ENCODE data around the gene GMDS. TPM values are rescaled to one million over a fixed set of nuclear protein-coding genes. Genes with fewer than 3 reads are reported as not detected.

GMDS gene
- total and polyA plus RNA-seq, 2 experiments from 2014 or later = 6.3 to 17.7 TPM

DNA sequence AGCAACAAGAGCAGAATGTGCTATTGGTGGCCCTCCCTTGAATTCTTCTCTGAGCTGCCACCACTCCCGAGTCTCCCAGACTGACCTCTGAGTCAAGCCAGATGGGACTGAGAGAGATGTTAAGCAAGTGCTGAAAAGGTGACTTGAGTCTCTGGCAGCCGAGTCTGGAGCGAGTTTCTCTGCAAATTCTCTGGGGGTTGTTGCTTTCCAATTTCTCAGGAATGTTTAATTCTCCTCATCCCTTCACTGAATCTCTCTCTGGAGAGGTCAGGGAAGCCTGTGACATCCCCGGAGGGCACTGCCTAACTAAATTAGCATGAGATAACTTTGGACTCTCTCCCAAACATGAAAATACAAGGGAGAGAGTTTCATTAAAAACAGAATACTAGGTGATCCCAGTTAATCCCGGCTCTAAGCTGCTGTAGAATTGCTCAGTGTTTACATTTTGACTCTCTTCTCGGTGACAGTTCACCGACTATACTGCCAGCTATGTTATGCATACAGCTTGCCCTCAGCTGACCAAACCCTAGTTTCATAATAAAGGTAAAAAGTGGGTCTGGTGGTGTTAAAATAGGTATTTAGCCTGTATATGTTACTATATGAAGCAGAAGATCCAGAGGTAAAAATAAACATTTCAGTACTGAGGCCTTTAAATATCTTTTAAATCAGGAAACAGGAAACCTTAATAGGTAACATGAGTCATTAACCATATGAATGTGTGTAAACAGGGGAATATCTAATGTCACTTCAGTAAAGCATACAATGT lies 477.7 kb downstream of the GMDS start:
- H3K4me1 ChIP-seq (ENCODE audit: low read depth) = peaks cover 13% of the 10 kb centered on the region
- TF ChIP-seq, protein P1, sequence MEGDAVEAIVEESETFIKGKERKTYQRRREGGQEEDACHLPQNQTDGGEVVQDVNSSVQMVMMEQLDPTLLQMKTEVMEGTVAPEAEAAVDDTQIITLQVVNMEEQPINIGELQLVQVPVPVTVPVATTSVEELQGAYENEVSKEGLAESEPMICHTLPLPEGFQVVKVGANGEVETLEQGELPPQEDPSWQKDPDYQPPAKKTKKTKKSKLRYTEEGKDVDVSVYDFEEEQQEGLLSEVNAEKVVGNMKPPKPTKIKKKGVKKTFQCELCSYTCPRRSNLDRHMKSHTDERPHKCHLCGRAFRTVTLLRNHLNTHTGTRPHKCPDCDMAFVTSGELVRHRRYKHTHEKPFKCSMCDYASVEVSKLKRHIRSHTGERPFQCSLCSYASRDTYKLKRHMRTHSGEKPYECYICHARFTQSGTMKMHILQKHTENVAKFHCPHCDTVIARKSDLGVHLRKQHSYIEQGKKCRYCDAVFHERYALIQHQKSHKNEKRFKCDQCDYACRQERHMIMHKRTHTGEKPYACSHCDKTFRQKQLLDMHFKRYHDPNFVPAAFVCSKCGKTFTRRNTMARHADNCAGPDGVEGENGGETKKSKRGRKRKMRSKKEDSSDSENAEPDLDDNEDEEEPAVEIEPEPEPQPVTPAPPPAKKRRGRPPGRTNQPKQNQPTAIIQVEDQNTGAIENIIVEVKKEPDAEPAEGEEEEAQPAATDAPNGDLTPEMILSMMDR (IDR thresholded peaks at IDR 0.05; ENCODE audit: low read depth, low read length) = no peak
- no peak overlapping the region for H3K4me3 ChIP-seq
- H3K27ac ChIP-seq = peak overlapping the region; percentile 42
- peaks cover 12% of the 10 kb centered on the region for H3K27me3 ChIP-seq
- no peaks in the 10 kb centered on the region for H3K36me3 ChIP-seq
- no peaks in the 10 kb centered on the region for H3K9me3 ChIP-seq (ENCODE audit: low read depth)
- DNase-seq (ENCODE audit: low read depth in 1 of 2, low spot score in 1 of 2) = peak; percentile 71 to 91

DNA sequence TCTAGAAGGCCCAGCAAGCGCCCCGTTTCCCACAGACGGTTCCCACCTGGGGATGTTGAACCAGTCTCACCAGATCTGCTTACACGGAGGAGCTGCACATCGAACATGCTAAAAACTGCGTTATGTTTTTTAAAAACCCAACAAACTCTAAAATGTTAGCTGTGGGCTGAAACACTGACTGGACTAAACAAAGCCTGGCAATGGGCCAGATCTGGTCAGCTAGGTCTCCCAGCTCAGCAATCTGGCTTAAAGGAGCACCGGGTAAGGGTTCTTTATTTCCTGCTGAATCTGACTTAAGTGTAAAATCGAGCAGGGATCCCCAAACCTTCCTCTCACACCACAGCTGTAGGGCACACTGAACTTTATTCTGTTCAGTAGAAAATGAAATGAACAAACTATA lies 478.8 kb downstream of the GMDS start:
- DNase-seq (ENCODE audit: low read depth in 1 of 2, low spot score in 1 of 2) = peak; percentile 59 to 65
- H3K27ac ChIP-seq = no peak overlapping the region
- no peaks in the 10 kb centered on the region for H3K36me3 ChIP-seq
- no peak overlapping the region for H3K4me3 ChIP-seq
- H3K27me3 ChIP-seq = peaks cover 16% of the 10 kb centered on the region
- H3K9me3 ChIP-seq (ENCODE audit: low read depth) = no peaks in the 10 kb centered on the region
- TF ChIP-seq, protein P1 (IDR thresholded peaks at IDR 0.05; ENCODE audit: low read depth, low read length) = no peak
- H3K4me1 ChIP-seq (ENCODE audit: low read depth) = peaks cover 13% of the 10 kb centered on the region

DNA sequence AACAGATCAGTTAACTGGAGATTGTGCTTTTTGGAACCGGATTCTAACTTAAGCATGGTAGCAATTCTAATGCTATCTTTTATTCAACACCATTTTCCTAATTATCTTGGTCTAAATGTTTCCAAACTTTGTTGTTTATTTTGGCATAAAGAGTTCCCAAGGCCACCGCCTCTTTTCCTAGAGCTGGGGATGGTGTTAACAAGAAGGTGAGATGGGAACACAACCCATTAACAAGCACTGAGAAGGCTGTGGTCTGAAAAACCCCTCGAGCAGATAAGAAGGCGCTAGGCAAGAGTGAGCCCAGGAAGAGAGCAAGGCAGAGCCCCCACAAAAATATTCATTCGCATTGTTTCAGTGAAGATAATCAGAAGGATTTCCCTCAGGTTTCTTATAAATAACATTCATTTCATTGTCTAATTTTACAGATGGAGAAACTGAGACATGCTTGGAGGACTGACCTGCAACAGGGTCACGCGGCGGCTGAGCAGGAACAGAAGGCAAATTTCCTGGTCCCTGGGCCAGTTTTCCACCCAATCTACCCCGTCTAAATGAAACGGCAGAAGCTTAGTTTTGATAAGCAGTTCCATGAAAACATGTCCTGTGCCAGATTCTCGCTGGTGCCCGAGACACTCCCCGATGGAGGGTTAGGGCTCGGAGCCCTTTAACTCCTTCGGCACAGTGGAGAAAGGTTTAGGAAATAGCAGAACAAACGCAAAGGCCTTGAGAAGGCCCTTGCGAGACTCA lies 480.1 kb downstream of the GMDS start:
- DNase-seq (ENCODE audit: low read depth in 1 of 2, low spot score in 1 of 2) = no peak
- no peak overlapping the region for H3K4me3 ChIP-seq
- H3K36me3 ChIP-seq = no peaks in the 10 kb centered on the region
- no peaks in the 10 kb centered on the region for H3K9me3 ChIP-seq (ENCODE audit: low read depth)
- TF ChIP-seq, protein P1 (IDR thresholded peaks at IDR 0.05; ENCODE audit: low read depth, low read length) = no peak
- no peak overlapping the region for H3K27ac ChIP-seq
- peaks cover 16% of the 10 kb centered on the region for H3K27me3 ChIP-seq
- peaks cover 13% of the 10 kb centered on the region for H3K4me1 ChIP-seq (ENCODE audit: low read depth)

DNA sequence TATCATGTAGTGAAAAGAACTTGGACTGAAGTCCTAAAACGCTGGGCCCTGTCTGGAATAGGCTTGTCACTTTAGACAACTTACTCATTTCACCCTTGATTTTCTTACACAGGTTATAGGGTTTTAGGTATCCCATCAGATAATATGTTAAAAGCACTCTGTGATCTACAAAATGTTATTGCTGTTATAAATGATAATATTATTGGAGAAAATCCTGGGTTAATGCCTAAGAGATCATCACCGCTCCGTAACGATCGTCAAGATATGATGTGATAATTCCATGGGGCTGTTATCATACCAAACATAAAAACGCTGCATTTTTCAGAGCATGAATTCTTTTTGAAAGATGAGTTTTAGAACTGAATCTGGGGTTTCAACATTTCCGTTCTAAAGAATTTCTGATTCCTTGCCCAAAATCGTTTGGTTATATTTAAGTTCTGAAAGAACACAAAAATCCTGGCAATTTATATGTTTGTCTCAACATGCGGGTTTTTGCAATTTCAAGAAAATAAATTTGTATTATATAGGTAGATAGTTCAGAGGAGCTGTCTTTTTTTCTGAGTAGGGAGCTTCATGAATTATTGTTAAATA lies 480.9 kb downstream of the GMDS start:
- no peaks in the 10 kb centered on the region for H3K9me3 ChIP-seq (ENCODE audit: low read depth)
- peaks cover 13% of the 10 kb centered on the region for H3K4me1 ChIP-seq (ENCODE audit: low read depth)
- H3K4me3 ChIP-seq = no peak overlapping the region
- no peak overlapping the region for H3K27ac ChIP-seq
- H3K36me3 ChIP-seq = no peaks in the 10 kb centered on the region
- peak in 1 of 2 donors; percentile 44 for DNase-seq (ENCODE audit: low read depth in 1 of 2, low spot score in 1 of 2)
- H3K27me3 ChIP-seq = peaks cover 16% of the 10 kb centered on the region
- TF ChIP-seq, protein P1 (IDR thresholded peaks at IDR 0.05; ENCODE audit: low read depth, low read length) = no peak

DNA sequence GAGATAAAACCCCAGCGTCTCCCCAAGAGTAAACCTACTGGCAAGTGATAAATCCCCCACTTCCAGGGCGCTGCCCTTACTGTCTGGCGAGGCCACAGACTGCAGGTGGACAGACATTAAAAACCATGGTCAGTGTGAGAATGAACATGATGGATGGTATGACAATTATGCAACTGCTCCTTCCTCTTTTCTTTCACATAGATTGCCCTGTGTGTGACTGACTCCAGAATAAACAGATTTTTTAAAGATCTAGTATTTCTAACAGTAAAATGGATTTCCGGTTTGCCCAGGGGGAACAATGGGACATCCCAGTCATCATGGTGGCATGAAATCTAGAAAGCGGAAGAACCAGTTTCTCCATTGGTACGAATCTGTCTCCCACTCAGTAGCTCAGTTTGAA lies 482.0 kb downstream of the GMDS start:
- Histone ChIP-seq H3K9me3 (ENCODE audit: low read depth) (no peaks in the 10 kb centered on the region), H3K36me3 (no peaks in the 10 kb centered on the region), H3K4me3 (no peak overlapping the region), H3K4me1 (ENCODE audit: low read depth) (peaks cover 14% of the 10 kb centered on the region), H3K27me3 (peaks cover 16% of the 10 kb centered on the region), H3K27ac (no peak overlapping the region)
- no peak for DNase-seq (ENCODE audit: low read depth in 1 of 2, low spot score in 1 of 2)
- TF ChIP-seq, protein P1 (IDR thresholded peaks at IDR 0.05; ENCODE audit: low read depth, low read length) = no peak
